CD4-positive, alpha-beta T cell (primary cell): Measurements from ENCODE around the gene HSPA14. TPM values are rescaled to one million over a fixed set of nuclear protein-coding genes. Genes with fewer than 3 reads are reported as not detected.

Experiments used
- ATAC-seq: fragments of 200-7000 bp; cut with Tn5 transposase; one replicate; pipeline ENCODE4 v1.10.0; 2022; ENCODE audit warnings: mild to moderate bottlenecking; ENCODE audit not compliant: poor library complexity
- CTCF ChIA-PET: fragments of 350-600 bp; sonication (Branson Sonifier 250); formaldehyde crosslinking; loops from one replicate; lab custom pipeline; 2021; ENCODE audit warnings: antibody characterized with exemption, inconsistent platforms; lab: Charles Lee
- POLR2A ChIA-PET: fragments of 350-600 bp; sonication (Branson Sonifier 250); formaldehyde crosslinking; loops from one replicate; lab custom pipeline; 2021; ENCODE audit warnings: antibody characterized with exemption, inconsistent platforms; lab: Charles Lee
- DNase-seq, 14 experiments: peaks; one replicate each; pipeline ENCODE4 v3.0.0-alpha.2; 2013 to 2020; ENCODE audit warnings: mixed read lengths in 2 of 14
- H3K27ac ChIP-seq, 2 donors: one replicate each; pipeline versions ENCODE4 v1.5.1 to v1.7.0; 2013; ENCODE audit warnings: low read length in 2 of 2, low read depth in 1 of 2, mild to moderate bottlenecking in 1 of 2
- H3K27me3 ChIP-seq, 2 experiments: 1 replicate in 1 of 2; 2 replicates in 1 of 2; pipeline versions ENCODE4 v1.6.1 to v1.7.0; 2013; ENCODE audit warnings: low read length in 2 of 2, control low read depth in 1 of 2, mild to moderate bottlenecking in 1 of 2, moderate library complexity in 1 of 2; ENCODE audit not compliant: insufficient read depth in 2 of 2, control insufficient read depth in 1 of 2
- H3K36me3 ChIP-seq: one replicate; pipeline ENCODE4 v1.6.1; 2013; ENCODE audit warnings: low read length, control low read depth; ENCODE audit not compliant: insufficient read depth
- H3K4me1 ChIP-seq: one replicate; pipeline ENCODE4 v1.6.1; 2013; ENCODE audit warnings: low read length, control low read depth; ENCODE audit not compliant: insufficient read depth
- H3K4me3 ChIP-seq: one replicate; pipeline ENCODE4 v1.5.1; 2013; ENCODE audit warnings: mild to moderate bottlenecking, low read length, moderate library complexity
- H3K9me3 ChIP-seq, 2 experiments: 1 replicate in 1 of 2; 2 replicates in 1 of 2; pipeline versions ENCODE4 v1.6.1 to v1.7.0; 2013; ENCODE audit warnings: low read length in 2 of 2, mild to moderate bottlenecking in 2 of 2, control low read depth in 1 of 2, moderate library complexity in 1 of 2; ENCODE audit not compliant: control insufficient read depth in 1 of 2, insufficient read depth in 1 of 2
- H3K27ac Mint-ChIP-seq: one replicate; pipeline ENCODE4 v1.8.0; 2020; ENCODE audit warnings: mixed read lengths
- H3K27me3 Mint-ChIP-seq: one replicate; pipeline ENCODE4 v1.8.0; 2021; ENCODE audit warnings: mixed read lengths
- H3K36me3 Mint-ChIP-seq: one replicate; pipeline ENCODE4 v1.8.0; 2021; ENCODE audit warnings: low read depth, mixed read lengths
- H3K4me1 Mint-ChIP-seq: one replicate; pipeline ENCODE4 v1.8.0; 2021; ENCODE audit warnings: low read depth, mixed read lengths
- H3K4me3 Mint-ChIP-seq: one replicate; pipeline ENCODE4 v1.8.0; 2020; ENCODE audit warnings: mild to moderate bottlenecking, mixed read lengths
- H3K9me3 Mint-ChIP-seq: one replicate; pipeline ENCODE4 v1.8.0; 2020; ENCODE audit warnings: mixed read lengths
- CTCF ChIP-seq: fragments of 200-600 bp; IDR thresholded peaks from one replicate; pipeline ENCODE4 v1.8.0; 2022; ENCODE audit warnings: antibody characterized with exemption, mild to moderate bottlenecking
- intact Hi-C, 2 experiments: fragments of 100-400 bp; cut with DNase I in 1 of 2; cut with micrococcal nuclease in 1 of 2; formaldehyde crosslinking; loops; one replicate each; pipeline versions ENCODE4 v1.15.1 to v1.9.0; 2023 to 2025; cut with DNase I, micrococcal nuclease
- total RNA-seq, 174 experiments: library from RNA in 2 of 174; stranded (reverse) in 2 of 174; gene quantifications; one replicate each; pipeline ENCODE4 v1.2.3 and lab custom pipeline; 2021 to 2026

The HSPA14 gene
- total RNA-seq, 2 experiments from 2014 or later = 29.1 to 33.4 TPM

- ATAC-seq = no peak
- no peak overlapping the region for H3K4me3 ChIP-seq
- CTCF ChIA-PET = no interaction called here
- TF ChIP-seq CTCF = no peak
- no peaks in the 10 kb centered on the region for H3K9me3 Mint-ChIP-seq
- no peak overlapping the region for H3K4me3 Mint-ChIP-seq
- H3K4me1 ChIP-seq = no peaks in the 10 kb centered on the region
- intact Hi-C loops = no loop called here
- no peaks in the 10 kb centered on the region for H3K27me3 Mint-ChIP-seq
- no peaks in the 10 kb centered on the region for H3K9me3 ChIP-seq
- H3K27ac Mint-ChIP-seq = no peak overlapping the region
- peaks cover 77% of the 10 kb centered on the region for H3K36me3 Mint-ChIP-seq
- no peak overlapping the region for H3K27ac ChIP-seq
- no peaks in the 10 kb centered on the region for H3K4me1 Mint-ChIP-seq
- H3K27me3 ChIP-seq = no peaks in the 10 kb centered on the region
- H3K36me3 ChIP-seq = peaks cover 39% of the 10 kb centered on the region
- DNase-seq = no peak
- POLR2A ChIA-PET = interaction anchor here (1.0 kb wide), 2 partner anchors 20 kb away, joined by 3 to 4 read pairs; partner anchors contain the start of genes CDNF, HSPA14, MSANTD7 and SUV39H2
Measured at GRCh38 chr10:14858338-14858960, 20.3 kb downstream of the HSPA14 start.

- CTCF ChIA-PET = no interaction called here
- Mint-ChIP-seq H3K27ac (no peak overlapping the region), H3K36me3 (peaks cover 77% of the 10 kb centered on the region)
Measured at GRCh38 chr10:14859043-14859442, 20.9 kb downstream of the HSPA14 start.

GRCh38 chr10:14859775-14860174 is 21.7 kb downstream of the HSPA14 start:
- Histone ChIP-seq H3K36me3 (peaks cover 43% of the 10 kb centered on the region), H3K4me3 (no peak overlapping the region), H3K9me3 (no peaks in the 10 kb centered on the region), H3K27ac (no peak overlapping the region), H3K27me3 (no peaks in the 10 kb centered on the region), H3K4me1 (no peaks in the 10 kb centered on the region)
- Mint-ChIP-seq H3K4me3 (no peak overlapping the region), H3K27me3 (no peaks in the 10 kb centered on the region), H3K4me1 (no peaks in the 10 kb centered on the region), H3K9me3 (no peaks in the 10 kb centered on the region), H3K36me3 (peaks cover 74% of the 10 kb centered on the region), H3K27ac (no peak overlapping the region)
- CTCF ChIA-PET = no interaction called here
- DNase-seq = no peak
- POLR2A ChIA-PET = no interaction called here
- intact Hi-C loops = no loop called here
- no peak for TF ChIP-seq CTCF
- ATAC-seq = no peak

More at GRCh38 chr10:14859043-14859442, 20.9 kb downstream of the HSPA14 start:
- DNase-seq (no peak), ATAC-seq (no peak)
- Histone ChIP-seq H3K4me1 (no peaks in the 10 kb centered on the region), H3K27me3 (no peaks in the 10 kb centered on the region), H3K9me3 (no peaks in the 10 kb centered on the region), H3K27ac (no peak overlapping the region), H3K36me3 (peaks cover 45% of the 10 kb centered on the region), H3K4me3 (no peak overlapping the region)
- H3K4me3 Mint-ChIP-seq = no peak overlapping the region
- intact Hi-C loops = no loop called here
- POLR2A ChIA-PET = interaction anchor here (1.0 kb wide), 2 partner anchors 19 to 21 kb away, joined by 3 to 4 read pairs; partner anchors contain the start of genes CDNF, HSPA14, MSANTD7 and SUV39H2
- no peaks in the 10 kb centered on the region for H3K9me3 Mint-ChIP-seq
- no peak for TF ChIP-seq CTCF
- H3K27me3 Mint-ChIP-seq = no peaks in the 10 kb centered on the region
- H3K4me1 Mint-ChIP-seq = no peaks in the 10 kb centered on the region
